HG02840 (cell line): ENCODE data around the gene ABITRAM.

Source experiments
- ATAC-seq: cut with Tn5 transposase; IDR thresholded peaks from one replicate; pipeline ENCODE4 v1.9.1; 2021; ENCODE audit warnings: mild to moderate bottlenecking, moderate library complexity, moderate number of reproducible peaks; ENCODE audit not compliant: unreplicated experiment, low FRiP score

The ABITRAM gene

GRCh38 chr9:108980893-108981292, 46.7 kb downstream of the ABITRAM start:
- ATAC-seq, result no peak

DNA sequence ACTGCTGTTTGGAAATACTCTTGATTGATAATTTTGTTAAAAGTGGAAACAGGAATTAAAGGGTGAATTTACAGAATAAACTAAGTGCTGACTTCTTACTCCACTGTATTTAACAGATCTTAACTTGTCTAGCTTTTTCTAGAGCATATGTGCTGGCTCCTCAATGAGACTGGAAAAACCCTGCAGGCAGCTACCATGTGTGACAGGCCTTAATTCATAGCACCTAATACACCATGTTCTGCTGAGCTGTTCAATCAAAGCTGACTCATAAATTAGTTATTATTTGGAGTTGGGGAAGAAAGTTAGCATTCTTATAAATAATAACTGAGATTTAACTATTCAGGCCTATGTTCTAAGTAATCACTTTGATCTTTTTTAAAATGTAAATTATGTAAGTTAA, 49.7 kb downstream of the ABITRAM start:
- ATAC-seq, result no peak
